Limb (tissue), 2 donors: ENCODE measurements around the gene SCAP.

ENCODE experiments used
- DNase-seq, 2 donors: peaks; one replicate each; pipeline ENCODE4 v3.0.0-alpha.2; 2016; ENCODE audit errors: extremely low spot score in 2 of 2

The SCAP gene

DNA sequence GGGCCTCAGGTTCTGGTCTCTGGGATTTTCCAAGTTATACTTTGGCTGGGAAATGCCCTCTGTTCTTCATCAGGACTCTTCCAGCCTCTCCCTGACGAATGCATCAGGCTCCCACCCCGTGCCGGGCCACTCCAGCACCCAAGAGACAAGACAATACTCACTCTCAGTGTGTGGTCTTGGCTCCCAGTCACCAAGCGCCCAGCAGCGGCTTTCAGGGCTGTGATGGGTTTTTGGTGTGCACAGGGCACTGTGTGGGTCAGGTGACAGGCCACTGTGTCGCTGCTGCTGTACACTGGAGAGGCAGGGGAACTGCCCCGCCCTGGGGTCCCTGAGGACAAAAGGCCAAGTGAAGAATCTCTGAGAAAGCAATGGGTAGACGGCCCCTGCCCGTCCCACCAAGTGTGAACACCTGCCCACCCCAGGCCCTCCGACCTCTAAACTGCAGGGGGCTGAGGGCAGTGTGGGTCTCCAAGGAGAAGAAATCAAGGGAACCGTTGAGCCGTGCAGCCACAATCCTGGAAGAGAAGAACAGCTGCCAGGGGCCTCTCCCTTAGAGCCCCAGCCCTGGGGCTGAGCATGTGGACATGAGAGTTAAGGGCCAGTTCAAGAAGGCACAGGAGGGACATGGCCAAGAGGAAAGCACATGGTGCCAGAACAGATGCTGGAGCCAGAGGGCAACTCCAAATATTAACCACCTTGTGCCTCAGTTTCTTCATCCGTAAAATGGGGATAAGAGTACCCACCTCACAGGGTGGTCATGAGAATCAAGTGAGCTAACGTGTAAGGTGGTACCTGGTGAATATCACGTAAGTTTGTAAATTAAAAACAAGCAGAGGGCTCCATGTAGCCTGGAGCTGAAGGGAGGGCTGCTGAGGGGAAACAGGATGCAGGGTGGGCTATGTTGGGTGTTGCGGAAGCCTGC is 60.8 kb downstream of the SCAP start:
- no peak for DNase-seq

- DNase-seq: peak in 1 of 2 donors; percentile 40
Measured at GRCh38 chr3:47414161-47414564, 61.6 kb downstream of the SCAP start.

- no peak for DNase-seq
Measured at GRCh38 chr3:47413751-47414150, 62.0 kb downstream of the SCAP start.

DNA sequence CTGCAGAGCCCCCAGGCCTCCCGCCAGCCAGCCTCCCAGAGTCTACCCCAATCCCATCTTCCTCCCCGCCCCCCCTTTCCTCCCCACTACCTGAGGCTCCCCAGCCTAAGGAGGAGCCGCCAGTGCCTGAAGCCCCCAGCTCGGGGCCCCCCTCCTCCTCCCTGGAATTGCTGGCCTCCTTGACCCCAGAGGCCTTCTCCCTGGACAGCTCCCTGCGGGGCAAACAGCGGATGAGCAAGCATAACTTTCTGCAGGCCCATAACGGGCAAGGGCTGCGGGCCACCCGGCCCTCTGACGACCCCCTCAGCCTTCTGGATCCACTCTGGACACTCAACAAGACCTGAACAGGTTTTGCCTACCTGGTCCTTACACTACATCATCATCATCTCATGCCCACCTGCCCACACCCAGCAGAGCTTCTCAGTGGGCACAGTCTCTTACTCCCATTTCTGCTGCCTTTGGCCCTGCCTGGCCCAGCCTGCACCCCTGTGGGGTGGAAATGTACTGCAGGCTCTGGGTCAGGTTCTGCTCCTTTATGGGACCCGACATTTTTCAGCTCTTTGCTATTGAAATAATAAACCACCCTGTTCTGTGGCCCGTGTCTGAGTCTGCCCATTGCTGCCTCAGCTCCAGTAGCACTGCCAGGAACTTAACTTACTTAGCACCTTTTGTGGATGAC is 62.8 kb downstream of the SCAP start:
- no peak for DNase-seq

GRCh38 chr3:47412453-47412756 is 63.3 kb downstream of the SCAP start:
- no peak for DNase-seq

GRCh38 chr3:47411696-47412452 is 63.9 kb downstream of the SCAP start:
- no peak for DNase-seq

GRCh38 chr3:47410801-47411646 is 64.7 kb downstream of the SCAP start:
- DNase-seq: no peak

GRCh38 chr3:47410417-47410720 is 65.4 kb downstream of the SCAP start:
- no peak for DNase-seq

DNA sequence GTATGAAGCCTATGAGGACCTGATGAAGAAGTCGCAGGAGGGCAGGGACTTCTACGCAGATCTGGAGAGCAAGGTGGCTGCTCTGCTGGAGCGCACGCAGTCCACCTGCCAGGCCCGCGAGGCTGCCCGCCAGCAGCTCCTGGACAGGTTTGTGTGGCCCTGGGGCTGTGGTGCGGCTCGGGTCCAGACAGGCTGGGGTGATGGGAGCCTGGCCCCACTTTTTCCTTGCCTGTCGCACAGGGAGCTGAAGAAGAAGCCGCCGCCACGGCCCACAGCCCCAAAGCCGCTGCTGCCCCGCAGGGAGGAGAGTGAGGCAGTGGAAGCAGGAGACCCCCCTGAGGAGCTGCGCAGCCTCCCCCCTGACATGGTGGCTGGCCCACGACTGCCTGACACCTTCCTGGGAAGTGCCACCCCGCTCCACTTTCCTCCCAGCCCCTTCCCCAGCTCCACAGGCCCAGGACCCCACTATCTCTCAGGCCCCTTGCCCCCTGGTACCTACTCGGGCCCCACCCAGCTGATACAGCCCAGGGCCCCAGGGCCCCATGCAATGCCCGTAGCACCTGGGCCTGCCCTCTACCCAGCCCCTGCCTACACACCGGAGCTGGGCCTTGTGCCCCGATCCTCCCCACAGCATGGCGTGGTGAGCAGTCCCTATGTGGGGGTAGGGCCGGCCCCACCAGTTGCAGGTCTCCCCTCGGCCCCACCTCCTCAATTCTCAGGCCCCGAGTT is 65.9 kb downstream of the SCAP start:
- no peak for DNase-seq

DNA sequence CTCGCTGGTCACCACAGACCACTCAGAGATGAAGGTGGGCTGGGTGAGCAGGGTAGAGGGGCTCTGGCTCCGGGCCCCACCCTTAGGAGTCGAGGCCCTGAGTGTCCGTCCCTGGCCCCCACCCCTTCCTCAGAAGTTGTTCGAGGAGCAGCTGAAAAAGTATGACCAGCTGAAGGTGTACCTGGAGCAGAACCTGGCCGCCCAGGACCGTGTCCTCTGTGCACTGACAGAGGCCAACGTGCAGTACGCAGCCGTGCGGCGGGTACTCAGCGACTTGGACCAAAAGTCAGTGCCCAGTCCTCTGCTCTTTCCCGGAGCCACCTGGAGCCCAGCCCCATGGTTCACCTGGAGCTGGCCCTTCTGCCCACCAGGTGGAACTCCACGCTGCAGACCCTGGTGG is 66.5 kb downstream of the SCAP start:
- DNase-seq: no peak

DNA sequence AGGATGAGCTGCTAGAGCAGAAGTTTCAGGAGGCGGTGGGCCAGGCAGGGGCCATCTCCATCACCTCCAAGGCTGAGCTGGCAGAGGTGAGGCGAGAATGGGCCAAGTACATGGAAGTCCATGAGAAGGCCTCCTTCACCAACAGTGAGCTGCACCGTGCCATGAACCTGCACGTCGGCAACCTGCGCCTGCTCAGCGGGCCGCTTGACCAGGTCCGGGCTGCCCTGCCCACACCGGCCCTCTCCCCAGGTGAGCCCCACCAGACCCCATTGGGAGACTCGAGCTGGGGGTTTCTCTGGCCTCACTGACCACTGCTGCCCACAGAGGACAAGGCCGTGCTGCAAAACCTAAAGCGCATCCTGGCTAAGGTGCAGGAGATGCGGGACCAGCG is 66.9 kb downstream of the SCAP start:
- no peak for DNase-seq

GRCh38 chr3:47407896-47408838 is 67.6 kb downstream of the SCAP start:
- no peak for DNase-seq

DNA sequence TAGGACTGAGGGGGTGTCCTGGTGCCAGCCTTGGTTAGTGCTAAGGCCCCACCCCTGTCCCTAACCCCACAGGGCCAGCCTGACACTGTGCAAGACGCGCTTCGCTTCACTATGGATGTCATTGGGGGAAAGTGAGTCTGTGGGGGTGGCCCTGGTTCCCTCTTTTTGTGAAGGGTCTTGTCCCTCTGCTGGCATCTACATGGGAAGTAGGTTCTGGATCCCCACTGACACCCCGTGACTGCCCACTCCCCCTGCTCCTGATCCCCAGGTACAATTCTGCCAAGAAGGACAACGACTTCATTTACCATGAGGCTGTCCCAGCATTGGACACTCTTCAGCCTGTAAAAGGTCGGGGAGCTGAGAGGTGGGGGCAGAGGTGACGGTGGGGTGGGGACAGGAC is 68.5 kb downstream of the SCAP start:
- DNase-seq: no peak

GRCh38 chr3:47406762-47407149 is 69.0 kb downstream of the SCAP start:
- no peak for DNase-seq

GRCh38 chr3:47405820-47406761 is 69.7 kb downstream of the SCAP start:
- DNase-seq: no peak

DNA sequence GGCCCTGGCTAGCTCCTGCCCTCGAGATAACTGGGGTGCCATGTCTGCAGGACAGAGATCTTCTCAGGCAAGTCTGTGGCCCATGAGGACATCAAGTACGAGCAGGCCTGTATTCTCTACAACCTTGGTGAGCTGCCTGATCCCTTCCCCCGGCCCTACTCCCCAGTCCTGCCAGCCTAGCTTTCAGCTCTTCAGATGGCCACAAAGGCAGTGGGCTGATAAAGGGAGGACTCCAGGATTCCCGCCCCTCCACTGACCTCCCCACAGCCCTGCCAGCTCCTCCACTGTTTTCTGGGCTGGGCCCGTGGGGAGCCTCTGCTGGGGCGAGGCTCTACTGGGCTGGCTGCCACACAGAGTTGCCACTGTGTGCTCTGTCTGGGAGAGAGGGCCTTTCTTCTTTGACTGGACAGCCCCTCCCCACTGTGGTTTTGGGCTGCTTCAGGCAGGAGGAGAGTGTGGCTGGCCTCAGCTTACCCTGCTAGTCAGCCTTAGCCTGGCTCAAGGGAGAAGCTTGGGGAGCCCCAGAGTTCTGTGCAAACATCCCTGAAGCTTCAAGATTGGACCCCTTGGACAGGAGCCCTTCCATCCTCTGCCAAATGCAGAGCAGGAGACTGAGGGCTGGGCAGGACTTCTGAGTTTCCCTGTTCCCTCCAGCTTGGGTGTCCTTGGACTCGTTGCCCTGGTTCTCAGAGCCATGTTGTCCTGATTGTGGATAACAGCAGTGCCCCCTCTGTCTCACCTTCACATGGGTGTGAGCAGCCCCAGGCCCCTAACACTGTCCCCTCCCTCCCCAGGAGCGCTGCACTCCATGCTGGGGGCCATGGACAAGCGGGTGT is 70.6 kb downstream of the SCAP start:
- peak; percentile 30 to 56 for DNase-seq

GRCh38 chr3:47404431-47404876 is 71.3 kb downstream of the SCAP start:
- DNase-seq: peak in 1 of 2 donors; percentile 29
